SW480 (cell line): ENCODE data around the gene SLC19A1.
"Not testable (repeated sequence)": the region's sequence is repeated elsewhere in the genome, so short reads cannot be mapped to it uniquely, and the experiment has no call there.

Source experiments
- DNase-seq: peaks from one replicate; pipeline ENCODE4 v3.0.0-alpha.2; 2016; ENCODE audit warnings: low spot score

The SLC19A1 gene

GRCh38 chr21:45506241-45506817 is 35.9 kb downstream of the SLC19A1 start:
- no peak for DNase-seq

GRCh38 chr21:45505416-45506021 is 36.7 kb downstream of the SLC19A1 start:
- no peak for DNase-seq

- no peak for DNase-seq
These were observed 37.5 kb downstream of the SLC19A1 start for GRCh38 chr21:45504516-45505415.

GRCh38 chr21:45504021-45504515 is 38.2 kb downstream of the SLC19A1 start:
- no peak for DNase-seq

- not testable (repeated sequence) for DNase-seq
These were observed 39.0 kb downstream of the SLC19A1 start for GRCh38 chr21:45503226-45503625.

- no peak for DNase-seq
These were observed 39.6 kb downstream of the SLC19A1 start for GRCh38 chr21:45502600-45502999.

- no peak for DNase-seq
These were observed 40.3 kb downstream of the SLC19A1 start for GRCh38 chr21:45502006-45502345.

- not testable (repeated sequence) for DNase-seq
These were observed 40.9 kb downstream of the SLC19A1 start for GRCh38 chr21:45501081-45502005.

- DNase-seq: no peak
These were observed 42.2 kb downstream of the SLC19A1 start for GRCh38 chr21:45499970-45500577.

- DNase-seq: no peak
These were observed 43.0 kb downstream of the SLC19A1 start for GRCh38 chr21:45499201-45499750.

- no peak for DNase-seq
These were observed 43.6 kb downstream of the SLC19A1 start for GRCh38 chr21:45498646-45499000.

GRCh38 chr21:45497846-45498645 is 44.2 kb downstream of the SLC19A1 start:
- no peak for DNase-seq

- no peak for DNase-seq
These were observed 45.0 kb downstream of the SLC19A1 start for GRCh38 chr21:45496968-45497845.

GRCh38 chr21:45496151-45496967 is 45.9 kb downstream of the SLC19A1 start:
- no peak for DNase-seq

GRCh38 chr21:45494851-45495680 is 47.2 kb downstream of the SLC19A1 start:
- DNase-seq: no peak

GRCh38 chr21:45494135-45494850 is 47.9 kb downstream of the SLC19A1 start:
- DNase-seq: no peak
